BLaER1 (cell line): ENCODE measurements around the gene MRPS2.
"Not testable (repeated sequence)": the region's sequence is repeated elsewhere in the genome, so short reads cannot be mapped to it uniquely, and the experiment has no call there.

Experiments
- H3K27ac ChIP-seq: shearing (Covaris generic); formaldehyde crosslinking; 2 replicates; pipeline ENCODE4 v1.8.1; 2022
- H3K27me3 ChIP-seq: shearing (Covaris generic); formaldehyde crosslinking; 2 replicates; pipeline ENCODE4 v1.8.1; 2022
- H3K36me3 ChIP-seq: shearing (Covaris generic); formaldehyde crosslinking; 2 replicates; pipeline ENCODE4 v1.8.1; 2022
- H3K4me1 ChIP-seq: shearing (Covaris generic); formaldehyde crosslinking; 2 replicates; pipeline ENCODE4 v1.8.1; 2022
- H3K4me2 ChIP-seq: shearing (Covaris generic); formaldehyde crosslinking; 2 replicates; pipeline ENCODE4 v1.8.1; 2022
- H3K4me3 ChIP-seq: shearing (Covaris generic); formaldehyde crosslinking; 2 replicates; pipeline ENCODE4 v1.8.1; 2022
- H3K9ac ChIP-seq: shearing (Covaris generic); formaldehyde crosslinking; 2 replicates; pipeline ENCODE4 v1.8.1; 2022
- H3K9me3 ChIP-seq: shearing (Covaris generic); formaldehyde crosslinking; 2 replicates; pipeline ENCODE4 v1.8.1; 2022
- H4K20me1 ChIP-seq: shearing (Covaris generic); formaldehyde crosslinking; 2 replicates; pipeline ENCODE4 v1.8.1; 2022
- Cebpa-rat ChIP-seq: shearing (Covaris generic); IDR thresholded peaks from 2 replicates; pipeline ENCODE4 v1.8.1; 2022

MRPS2 gene

GRCh38 chr9:135513351-135513846, 12.9 kb downstream of the MRPS2 start:
- Histone ChIP-seq H3K4me1 (peaks cover 16% of the 10 kb centered on the region), H3K36me3 (no peaks in the 10 kb centered on the region), H3K27me3 (no peaks in the 10 kb centered on the region), H4K20me1 (no peaks in the 10 kb centered on the region), H3K9me3 (peaks cover 16% of the 10 kb centered on the region), H3K9ac (no peak overlapping the region), H3K4me3 (no peak overlapping the region), H3K4me2 (no peak overlapping the region), H3K27ac (no peak overlapping the region)
- no peak for TF ChIP-seq Cebpa-rat

- Histone ChIP-seq H3K9me3 (peaks cover 11% of the 10 kb centered on the region), H3K4me1 (peaks cover 16% of the 10 kb centered on the region)
- not testable (repeated sequence) for H3K9ac ChIP-seq, H3K4me3 ChIP-seq, H3K27ac ChIP-seq, H3K27me3 ChIP-seq, H4K20me1 ChIP-seq, H3K36me3 ChIP-seq, H3K4me2 ChIP-seq
Observed at GRCh38 chr9:135513906-135514305, 13.4 kb downstream of the MRPS2 start.

DNA sequence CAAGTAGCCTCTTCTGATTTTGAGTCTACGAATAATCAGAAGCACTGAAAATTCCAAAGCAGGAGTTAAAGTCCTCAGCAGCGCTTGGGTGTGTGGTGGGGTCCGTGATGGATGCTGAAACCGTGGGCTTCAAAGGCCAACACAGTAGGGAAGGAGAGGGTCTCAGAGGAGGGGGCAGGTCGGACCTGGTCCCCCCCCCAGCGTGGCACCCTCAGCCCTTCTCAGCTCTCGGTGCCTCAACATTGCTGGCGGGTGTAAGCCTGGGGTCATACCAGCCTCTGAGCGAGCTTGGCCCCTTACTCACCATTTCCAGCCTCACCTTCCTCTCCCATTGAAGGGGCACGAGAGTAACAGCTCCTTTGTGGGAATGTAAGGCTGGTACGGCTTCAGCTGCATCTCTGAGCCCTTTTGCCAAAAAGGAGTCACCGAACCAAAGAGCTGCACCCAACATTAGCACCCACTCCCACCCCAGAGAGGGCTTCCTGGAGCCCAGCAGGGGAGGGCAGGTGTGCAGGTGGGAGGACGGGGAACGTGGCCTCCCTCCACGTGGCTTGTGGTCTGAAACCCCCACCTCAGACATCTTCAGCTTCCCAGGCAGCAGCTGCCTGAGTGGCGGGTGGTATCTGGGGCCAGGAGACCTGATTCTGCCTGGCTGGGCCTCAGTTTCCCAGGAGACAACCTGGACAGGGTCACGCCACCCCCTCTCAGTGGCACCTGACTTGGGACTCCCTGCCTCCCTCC, 14.0 kb downstream of the MRPS2 start:
- Histone ChIP-seq H3K27me3 (no peaks in the 10 kb centered on the region), H3K9ac (no peak overlapping the region), H3K36me3 (no peaks in the 10 kb centered on the region), H3K9me3 (peaks cover 5% of the 10 kb centered on the region), H3K4me2 (no peak overlapping the region), H3K4me3 (no peak overlapping the region), H3K4me1 (peaks cover 16% of the 10 kb centered on the region), H3K27ac (no peak overlapping the region), H4K20me1 (no peaks in the 10 kb centered on the region)
- TF ChIP-seq Cebpa-rat = no peak

DNA sequence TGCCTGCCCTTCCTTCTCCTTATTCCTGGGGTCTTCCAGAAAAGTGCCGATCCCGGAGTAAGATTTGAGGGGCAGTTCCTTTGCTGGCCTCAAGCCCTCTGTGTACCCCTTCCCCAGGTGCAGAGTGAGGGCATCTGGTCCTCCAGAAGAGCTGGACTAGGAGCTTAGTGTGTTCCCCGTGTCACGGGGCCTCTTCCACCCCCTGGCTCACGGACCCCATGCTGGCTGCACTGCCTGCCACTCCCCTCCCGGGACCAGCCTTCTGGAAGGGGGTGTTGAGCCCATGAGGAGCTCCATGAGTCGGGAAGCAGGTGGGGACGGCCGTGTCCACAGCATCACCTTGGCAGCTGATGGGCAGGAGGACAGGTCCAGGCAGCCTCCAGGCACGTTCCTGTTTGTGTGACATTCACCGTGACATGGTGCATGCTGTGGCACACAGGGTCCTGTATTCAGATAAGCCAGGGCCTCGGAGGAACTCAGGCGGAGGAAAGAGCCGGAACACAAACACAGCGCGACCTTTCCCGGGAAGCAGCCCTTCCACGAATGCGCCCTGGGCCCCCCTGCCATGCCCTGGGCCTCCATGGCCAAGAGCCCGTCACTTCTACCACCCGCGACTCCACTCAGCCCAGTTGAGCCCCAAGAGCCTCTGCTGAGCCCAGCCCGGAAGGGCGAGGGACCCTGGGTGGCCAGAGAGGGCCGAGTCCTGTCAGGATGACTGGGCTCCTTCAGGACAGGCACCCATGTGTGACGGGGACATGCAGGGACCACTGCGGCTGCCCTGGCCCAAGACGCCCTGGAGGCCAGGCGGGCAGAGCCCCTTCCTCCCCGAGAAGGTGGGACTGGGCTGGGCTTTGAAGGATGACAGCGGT, 14.8 kb downstream of the MRPS2 start:
- Histone ChIP-seq H3K9me3 (no peaks in the 10 kb centered on the region), H3K4me1 (peaks cover 16% of the 10 kb centered on the region), H3K9ac (no peak overlapping the region), H3K27me3 (no peaks in the 10 kb centered on the region), H3K27ac (no peak overlapping the region), H3K36me3 (no peaks in the 10 kb centered on the region), H4K20me1 (no peaks in the 10 kb centered on the region), H3K4me3 (no peak overlapping the region), H3K4me2 (0 out of 2 replicates have a peak overlapping the region, but pooled peaks have one; percentile 3)
- TF ChIP-seq Cebpa-rat = no peak

DNA sequence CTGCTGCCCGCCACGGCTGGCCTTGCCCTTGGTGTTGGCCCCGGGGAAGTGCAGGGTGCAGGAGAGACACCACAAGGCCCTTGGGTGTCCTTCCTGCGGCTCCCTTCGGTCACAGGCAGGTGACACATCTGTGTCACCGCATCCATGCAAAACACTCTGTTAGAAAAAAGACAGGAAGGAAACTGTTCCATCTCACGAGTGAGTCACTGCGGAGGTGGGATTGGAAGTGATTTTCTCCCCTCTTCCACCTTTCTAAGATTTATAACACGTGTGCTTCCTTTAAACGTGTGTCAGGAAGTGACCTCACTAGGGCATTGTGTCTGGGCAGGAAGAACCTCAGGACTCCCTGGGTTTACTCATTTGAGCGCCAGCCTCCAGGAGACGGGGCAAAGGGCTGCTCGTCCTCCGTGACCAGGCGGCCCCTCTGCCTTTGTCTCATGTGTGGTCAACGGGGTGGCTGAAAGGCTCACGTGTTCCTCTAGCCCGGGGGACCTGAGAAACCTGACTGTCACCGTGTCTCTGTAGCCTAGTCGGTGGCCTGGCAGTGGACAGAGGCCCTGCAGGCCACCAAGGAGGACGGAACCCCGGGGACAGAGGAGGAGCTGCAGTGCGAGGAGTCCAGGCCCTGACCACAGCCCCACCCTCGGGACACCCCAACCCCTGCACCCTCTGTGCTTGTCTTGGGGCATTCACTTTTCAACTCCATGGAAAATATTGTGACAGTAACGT, 15.8 kb downstream of the MRPS2 start:
- Histone ChIP-seq H3K36me3 (no peaks in the 10 kb centered on the region), H3K4me2 (peak overlapping the region; percentile 3; the same call in 1 of the 2 replicates), H3K27me3 (no peaks in the 10 kb centered on the region), H3K27ac (no peak overlapping the region), H3K9ac (no peak overlapping the region), H3K9me3 (no peaks in the 10 kb centered on the region), H3K4me1 (peaks cover 14% of the 10 kb centered on the region), H3K4me3 (no peak overlapping the region), H4K20me1 (no peaks in the 10 kb centered on the region)
- no peak for TF ChIP-seq Cebpa-rat

- Histone ChIP-seq H3K9ac (no peak overlapping the region), H3K4me2 (no peak overlapping the region), H3K27ac (no peak overlapping the region), H3K4me1 (peaks cover 15% of the 10 kb centered on the region), H4K20me1 (no peaks in the 10 kb centered on the region), H3K9me3 (no peaks in the 10 kb centered on the region), H3K36me3 (no peaks in the 10 kb centered on the region), H3K27me3 (no peaks in the 10 kb centered on the region), H3K4me3 (no peak overlapping the region)
- TF ChIP-seq Cebpa-rat = no peak
Observed at GRCh38 chr9:135517407-135517822, 16.9 kb downstream of the MRPS2 start.

DNA sequence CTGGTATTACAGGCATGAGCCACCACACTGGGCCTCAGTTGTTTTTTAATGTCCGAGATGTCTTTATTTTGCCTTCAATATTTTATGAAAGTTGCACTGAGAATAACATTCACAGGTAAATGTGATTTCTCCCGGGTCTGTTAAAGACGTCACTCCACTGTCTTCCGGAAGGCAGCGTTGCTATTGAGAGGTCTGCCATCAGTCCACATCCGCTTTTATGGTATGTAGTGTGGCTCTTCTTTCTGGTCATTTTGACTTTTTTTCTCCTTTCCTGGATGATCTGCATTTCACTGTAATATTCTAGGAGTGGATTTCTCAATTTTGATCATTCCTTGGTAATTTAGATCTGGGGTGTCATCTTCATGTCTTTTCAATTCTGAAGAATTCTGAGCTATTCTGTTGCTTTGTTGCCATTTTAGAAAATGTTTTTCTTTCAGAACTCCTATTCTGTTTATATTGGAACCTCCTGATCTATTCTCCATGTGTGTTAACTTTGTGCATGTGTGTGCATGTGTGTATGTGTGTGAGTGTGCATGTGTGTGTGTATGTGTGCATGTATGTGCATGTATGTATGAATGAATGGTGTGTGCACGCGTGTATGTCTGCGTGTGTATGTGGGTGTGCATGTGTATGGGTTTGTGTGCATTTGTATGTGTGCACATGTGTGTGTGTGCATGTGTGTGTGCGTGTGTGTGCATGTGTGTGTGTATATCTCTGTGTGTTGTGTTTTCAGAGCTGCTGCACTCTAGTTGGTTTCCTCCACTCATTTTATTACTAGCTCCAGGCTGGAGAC, 18.9 kb downstream of the MRPS2 start:
- Histone ChIP-seq H3K36me3 (no peaks in the 10 kb centered on the region), H3K27ac (no peak overlapping the region), H3K4me1 (peaks cover 27% of the 10 kb centered on the region), H4K20me1 (no peaks in the 10 kb centered on the region), H3K27me3 (no peaks in the 10 kb centered on the region), H3K9me3 (no peaks in the 10 kb centered on the region), H3K4me3 (no peak overlapping the region), H3K4me2 (no peak overlapping the region), H3K9ac (no peak overlapping the region)
- TF ChIP-seq Cebpa-rat = no peak

GRCh38 chr9:135520916-135521607, 20.6 kb downstream of the MRPS2 start, which contains the start of gene LCN1:
Gene LCN1 (plus strand): TSS chr9:135521440. CDS start chr9:135521498, 58 bp downstream.
- Histone ChIP-seq H3K4me1 (peaks cover 28% of the 10 kb centered on the region), H3K27ac (no peak within 1 kb of the TSS), H4K20me1 (no peaks in the 10 kb centered on the region), H3K4me3 (no peak within 1 kb of the TSS), H3K9ac (no peak within 1 kb of the TSS), H3K9me3 (no peaks in the 10 kb centered on the region), H3K4me2 (peak within 1 kb of the TSS; percentile 76), H3K36me3 (no peaks in the 10 kb centered on the region), H3K27me3 (no peaks in the 10 kb centered on the region)
- TF ChIP-seq Cebpa-rat = no peak
